NT2/D1 (cell line): Measurements from ENCODE around the gene BANP.

Source experiments
- SUZ12 ChIP-seq: IDR thresholded peaks from 2 replicates; pipeline ENCODE4 v1.6.1; 2011; ENCODE audit not compliant: insufficient read length, insufficient read depth; ENCODE audit errors: extremely low read depth
- YY1 ChIP-seq: IDR thresholded peaks from 2 replicates; pipeline ENCODE4 v1.6.1; 2011; ENCODE audit not compliant: insufficient read length, insufficient read depth
- ZNF274 ChIP-seq: IDR thresholded peaks from 2 replicates; pipeline ENCODE4 v1.6.1; 2011; ENCODE audit warnings: mild to moderate bottlenecking, low read depth, low read length

DNA sequence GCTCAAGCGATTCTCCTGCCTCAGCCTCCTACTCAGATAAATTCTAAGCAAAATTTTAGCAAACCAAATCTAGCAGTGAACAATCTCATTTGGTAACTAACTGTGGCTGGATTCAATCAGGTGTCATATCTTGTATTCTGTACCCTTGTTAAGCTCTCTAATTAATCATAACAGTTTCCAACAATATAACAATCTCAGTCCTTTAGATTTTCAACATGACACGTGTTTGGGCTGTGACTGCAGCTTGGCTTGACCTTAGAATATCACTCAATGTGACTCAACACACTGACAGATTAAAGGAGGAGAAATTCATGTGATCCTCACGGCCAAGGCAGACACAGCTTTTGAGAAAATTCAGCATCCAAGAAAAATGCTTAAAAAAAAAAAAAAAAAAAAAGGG, 133.6 kb downstream of the BANP start:
- TF ChIP-seq ZNF274 (no peak), YY1 (no peak), SUZ12 (no peak)
